ENCODE results near the gene MAST2. TPM values are rescaled to one million over a fixed set of nuclear protein-coding genes. Genes with fewer than 3 reads are reported as not detected.
"Not testable (repeated sequence)": the region's sequence is repeated elsewhere in the genome, so short reads cannot be mapped to it uniquely, and the experiment has no call there.

Gene MAST2
- total and polyA plus RNA-seq, 2 of the 13 experiments (the other 11 are each of a cell fraction or from before 2014, with no cell fraction given): 15.3 to 23.0 TPM

- Histone ChIP-seq H3K4me2 (ENCODE audit: low read depth, low read length) (peak overlapping the region; percentile 75), H3K79me2 (ENCODE audit: insufficient read depth, low read length) (peaks cover 52% of the 10 kb centered on the region), H3K4me3 (replicated peaks in 1 of 3; ENCODE audit: insufficient read depth in 1 of 3, low read depth in 2 of 3, low read length in 3 of 3) (peak overlapping the region in 2 of 3 experiments; percentile 16 to 56; a peak in 1 of 6 replicates), H3K27ac (ENCODE audit: extremely low read length, insufficient read depth, low read length) (peak overlapping the region; percentile 97), H3K9ac (ENCODE audit: insufficient read depth, low read depth, low read length) (peak overlapping the region; percentile 81), H3K4me1 (ENCODE audit: insufficient read depth, low read length) (peaks cover 93% of the 10 kb centered on the region)
- intact Hi-C loops (cut with micrococcal nuclease; ENCODE audit: unreplicated experiment): loop anchor here (1.0 kb wide), 1 partner anchor 186 kb away; the partner anchor contains the start of gene GPBP1L1
- BruUV-seq (replicated peaks); H4K20me1 ChIP-seq (ENCODE audit: insufficient read depth, low read length); CTCF ChIA-PET (ENCODE audit: low intra/inter-chr PET ratio, low total read pairs); H2AFZ ChIP-seq (ENCODE audit: low read length); H3K36me3 ChIP-seq (replicated peaks in 1 of 2; ENCODE audit: control insufficient read depth in 1 of 2, insufficient read depth in 2 of 2, low read length in 2 of 2); H3K9me3 ChIP-seq (ENCODE audit: low read length); H3K27me3 ChIP-seq (ENCODE audit: control insufficient read depth in 1 of 2, insufficient read depth in 2 of 2, low read length in 2 of 2); in situ Hi-C loops (cut with HindIII; ENCODE audit: extremely low pct_ligation_motif_present, low pct_unique_long_range_greater_than_20kb): not testable (repeated sequence)
- POLR2A ChIA-PET: interaction anchor here (0.6 to 2.6 kb wide), 6 partner anchors 10 to 289 kb away, joined by 3 to 10 read pairs (median 5); partner anchors contain the start of gene GPBP1L1
- peak; percentile 96 for FAIRE-seq
- ATAC-seq: peak; percentile 98
- DNase-seq (ENCODE audit: low spot score): peak; percentile 99
- 44% methylated on average over 14 of the region's 14 CpGs for WGBS (ENCODE audit: low lambda C conversion rate)
- TF ChIP-seq KDM1A (CRISPR knock-in tag; IDR thresholded peaks at IDR 0.05): peak; percentile 83; the same call in 1 of the 2 replicates
- TF ChIP-seq ZNF746 (CRISPR knock-in tag; IDR thresholded peaks at IDR 0.05): peak; percentile 37; the same call in 1 of the 2 replicates
- peak; percentile 57 for TF ChIP-seq CEBPB (IDR thresholded peaks at IDR 0.05; ENCODE audit: borderline replicate concordance, low read depth, low read length)
- peak; percentile 88; the same call in 1 of the 2 replicates for TF ChIP-seq RXRA (CRISPR knock-in tag; IDR thresholded peaks at IDR 0.05)
- peak; percentile 43; the same call in 1 of the 2 replicates for TF ChIP-seq CHD2 (IDR thresholded peaks at IDR 0.05; ENCODE audit: low read depth, low read length)
- TF ChIP-seq SALL1 (CRISPR knock-in tag; IDR thresholded peaks at IDR 0.05): peak; percentile 97
- peak; percentile 26 for TF ChIP-seq CCAR2 (optimal IDR thresholded peaks at IDR 0.05; ENCODE audit: low read depth, low read length)
- TF ChIP-seq HOXA3 (CRISPR knock-in tag; IDR thresholded peaks at IDR 0.05): peak; percentile 93
- peak; percentile 36; the same call in 1 of the 2 replicates for TF ChIP-seq SKIL (CRISPR knock-in tag; IDR thresholded peaks at IDR 0.05; ENCODE audit: borderline replicate concordance)
- peak; percentile 75 for TF ChIP-seq PITX1 (CRISPR knock-in tag; IDR thresholded peaks at IDR 0.05)
- peak; percentile 97 for TF ChIP-seq PAXIP1 (CRISPR knock-in tag; conservative IDR thresholded peaks at IDR 0.05)
- 0 out of 2 replicates have a peak, but pooled peaks have one; percentile 37 for TF ChIP-seq SMYD3 (CRISPR knock-in tag; IDR thresholded peaks at IDR 0.05)
- peak; percentile 51; the same call in 1 of the 2 replicates for TF ChIP-seq ARID4A (CRISPR knock-in tag; IDR thresholded peaks at IDR 0.05; ENCODE audit: borderline replicate concordance)
- peak; percentile 86 for TF ChIP-seq RARA (CRISPR knock-in tag; IDR thresholded peaks at IDR 0.05)
Observed at GRCh38 chr1:45872173-45872801, 68.9 kb downstream of the MAST2 start.

All from HepG2 (cell line).